Liver (tissue), 9 donors: ENCODE measurements around the gene ALKBH1. TPM values are rescaled to one million over a fixed set of nuclear protein-coding genes. Genes with fewer than 3 reads are reported as not detected.
"Not testable (repeated sequence)": the region's sequence is repeated elsewhere in the genome, so short reads cannot be mapped to it uniquely, and the experiment has no call there.

Source experiments
- DNase-seq: peaks from one replicate; pipeline ENCODE4 v3.0.0-alpha.2; 2017; ENCODE audit warnings: low spot score
- H3K27ac ChIP-seq, 2 donors: one replicate each; pipeline ENCODE4 v1.7.0; 2013; ENCODE audit warnings: inconsistent platforms in 2 of 2, low read length in 2 of 2, control low read depth in 1 of 2, low read depth in 1 of 2, mild to moderate bottlenecking in 1 of 2
- H3K27me3 ChIP-seq, 4 donors: one replicate each; pipeline versions ENCODE4 v1.6.1 to v1.7.0; 2013; ENCODE audit warnings: low read length in 3 of 4, inconsistent platforms in 1 of 4, mild to moderate bottlenecking in 1 of 4, moderate library complexity in 1 of 4; ENCODE audit not compliant: control insufficient read depth in 4 of 4, insufficient read depth in 4 of 4
- H3K36me3 ChIP-seq, 4 donors: one replicate each; pipeline versions ENCODE4 v1.6.1 to v1.7.0; 2013; ENCODE audit warnings: low read length in 3 of 4, mild to moderate bottlenecking in 3 of 4, low read depth in 1 of 4, moderate library complexity in 1 of 4; ENCODE audit not compliant: control insufficient read depth in 4 of 4, insufficient read depth in 3 of 4
- H3K4me1 ChIP-seq, 4 donors: one replicate each; pipeline versions ENCODE4 v1.6.1 to v1.7.0; 2013; ENCODE audit warnings: low read length in 3 of 4, mild to moderate bottlenecking in 3 of 4, moderate library complexity in 1 of 4; ENCODE audit not compliant: control insufficient read depth in 4 of 4, insufficient read depth in 4 of 4
- H3K4me3 ChIP-seq, 3 donors: one replicate each; pipeline versions ENCODE4 v1.6.1 to v1.7.0; 2013; ENCODE audit warnings: low read length in 3 of 3, control low read depth in 1 of 3, low read depth in 1 of 3, mild to moderate bottlenecking in 1 of 3
- H3K9ac ChIP-seq, 2 donors: one replicate each; pipeline ENCODE4 v1.7.0; 2013; ENCODE audit warnings: low read length in 2 of 2, mild to moderate bottlenecking in 2 of 2, moderate library complexity in 2 of 2, control low read depth in 1 of 2, low read depth in 1 of 2
- H3K9me3 ChIP-seq, 4 donors: one replicate each; pipeline versions ENCODE4 v1.6.1 to v1.7.0; 2013; ENCODE audit warnings: low read length in 3 of 4; ENCODE audit not compliant: control insufficient read depth in 4 of 4
- EGR1 ChIP-seq, 2 donors: IDR thresholded peaks; 2 replicates each; pipeline ENCODE4 v1.6.1; 2016 to 2018; ENCODE audit warnings: antibody characterized with exemption in 2 of 2, low read depth in 2 of 2
- FOXA1 ChIP-seq: IDR thresholded peaks from 2 replicates; pipeline ENCODE4 v1.6.1; 2016; ENCODE audit warnings: antibody characterized with exemption
- FOXA2 ChIP-seq: IDR thresholded peaks from 2 replicates; pipeline ENCODE4 v1.6.1; 2016; ENCODE audit warnings: antibody characterized with exemption
- GABPA ChIP-seq, 2 donors: IDR thresholded peaks in 1 of 2; conservative IDR thresholded peaks in 1 of 2; 2 replicates each; pipeline ENCODE4 v1.6.1; 2016; ENCODE audit warnings: antibody characterized with exemption in 2 of 2, mild to moderate bottlenecking in 1 of 2, moderate library complexity in 1 of 2
- HNF4G ChIP-seq: IDR thresholded peaks from 2 replicates; pipeline ENCODE4 v1.6.1; 2016; ENCODE audit warnings: antibody characterized with exemption
- NR2F2 ChIP-seq: IDR thresholded peaks from 2 replicates; pipeline ENCODE4 v1.6.1; 2016; ENCODE audit warnings: antibody characterized with exemption
- RAD21 ChIP-seq, 2 donors: IDR thresholded peaks; 2 replicates each; pipeline ENCODE4 v1.6.1; 2016; ENCODE audit warnings: antibody characterized with exemption in 2 of 2, mild to moderate bottlenecking in 2 of 2
- REST ChIP-seq: IDR thresholded peaks from 2 replicates; pipeline ENCODE4 v1.6.1; 2016; ENCODE audit warnings: antibody characterized with exemption, mild to moderate bottlenecking
- RXRA ChIP-seq, 2 donors: IDR thresholded peaks; 2 replicates each; pipeline ENCODE4 v1.6.1; 2017 to 2018; ENCODE audit warnings: antibody characterized with exemption in 2 of 2, mild to moderate bottlenecking in 1 of 2
- SP1 ChIP-seq: IDR thresholded peaks from 2 replicates; pipeline ENCODE4 v1.6.1; 2018; ENCODE audit warnings: antibody characterized with exemption, mild to moderate bottlenecking
- TAF1 ChIP-seq: conservative IDR thresholded peaks from 2 replicates; pipeline ENCODE4 v1.6.1; 2016; ENCODE audit warnings: antibody characterized with exemption, mild to moderate bottlenecking
- YY1 ChIP-seq: IDR thresholded peaks from 2 replicates; pipeline ENCODE4 v1.6.1; 2016; ENCODE audit warnings: antibody characterized with exemption, mild to moderate bottlenecking
- WGBS: extraction: QIAGEN DNeasy Blood & Tissue Kit; methylation state at CpG from one replicate; pipeline ENCODE4 v1.1.7; 2013; 5-methylcytosine and 5-hydroxymethylcytosine counted together
- polyA plus RNA-seq, 2 donors: library from polyadenylated mRNA; stranded (reverse) in 1 of 2; unstranded in 1 of 2; fragments of 200-250 nt in 1 of 2; fragments of >200 nt in 1 of 2; fragmentation: Nextera tagmentation in 1 of 2; extraction: Ambion mirVana in 1 of 2; gene quantifications; one replicate each; pipeline versions ENCODE4 v1.2.1 to v1.2.3, GENCODE V29; 2013 to 2015
- total RNA-seq, 2 donors: library from RNA; depleted of rRNA; stranded (reverse); fragments of >200 nt; gene quantifications; one replicate each; pipeline ENCODE4 v1.2.3, GENCODE V29; 2014
- TF ChIP-seq, protein P1 (sequence below): IDR thresholded peaks from 2 replicates; pipeline ENCODE4 v1.6.1; 2016; ENCODE audit warnings: antibody characterized with exemption
- TF ChIP-seq, protein P2 (sequence below): IDR thresholded peaks from 2 replicates; pipeline ENCODE4 v1.6.1; 2016; ENCODE audit warnings: antibody characterized with exemption
- TF ChIP-seq, protein P3 (sequence below): IDR thresholded peaks from 2 replicates; pipeline ENCODE4 v1.6.1; 2016; ENCODE audit warnings: antibody characterized with exemption
- donor health status: healthy.
- donor health status: healthy.
- donor health status: healthy.
- donor health status: healthy.
- donor health status: healthy.

The ALKBH1 gene
- total and polyA plus RNA-seq, 4 donors = 4.2 to 6.1 (median 5.0) TPM

GRCh38 chr14:77661562-77661961 lies 46.3 kb downstream of the ALKBH1 start:
- H3K27me3 ChIP-seq, H3K4me1 ChIP-seq, H3K9ac ChIP-seq, H3K36me3 ChIP-seq, H3K27ac ChIP-seq, H3K4me3 ChIP-seq, H3K9me3 ChIP-seq, DNase-seq: not testable (repeated sequence)
- WGBS = 76% methylated on average over 9 of the region's 9 CpGs

DNA sequence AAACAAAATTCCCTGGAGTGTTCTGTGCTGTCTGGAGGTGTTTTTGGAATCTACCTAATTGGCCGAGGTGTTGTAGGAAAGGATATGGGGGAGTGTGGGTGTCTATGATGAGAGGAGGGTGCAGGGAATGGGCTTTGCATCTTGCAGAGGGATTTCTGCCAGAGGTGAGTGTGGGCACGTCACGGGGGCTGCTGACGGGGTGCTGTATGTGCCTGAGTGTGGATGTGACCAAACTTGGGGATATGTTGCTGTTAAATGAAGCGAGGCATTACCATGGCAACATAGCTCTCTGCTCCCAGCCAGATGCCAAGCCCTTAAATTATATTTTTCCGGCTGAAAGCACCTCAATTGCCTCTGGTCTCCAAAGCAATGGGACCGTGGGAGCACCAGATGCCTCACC lies 47.1 kb downstream of the ALKBH1 start:
- H3K9me3 ChIP-seq = no peaks in the 10 kb centered on the region
- TF ChIP-seq TAF1 (no peak), EGR1 (IDR thresholded peaks at IDR 0.05; ENCODE audit: low read depth in 2 of 2) (no peak), GABPA (IDR thresholded peaks at IDR 0.05 in 1 of 2, conservative IDR thresholded peaks at IDR 0.05 in 1 of 2) (no peak), RAD21 (IDR thresholded peaks at IDR 0.05) (no peak), SP1 (no peak), HNF4G (no peak), YY1 (no peak), REST (no peak), RXRA (IDR thresholded peaks at IDR 0.05) (no peak)
- TF ChIP-seq, protein P1, sequence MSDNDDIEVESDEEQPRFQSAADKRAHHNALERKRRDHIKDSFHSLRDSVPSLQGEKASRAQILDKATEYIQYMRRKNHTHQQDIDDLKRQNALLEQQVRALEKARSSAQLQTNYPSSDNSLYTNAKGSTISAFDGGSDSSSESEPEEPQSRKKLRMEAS = no peak
- TF ChIP-seq, protein P2, sequence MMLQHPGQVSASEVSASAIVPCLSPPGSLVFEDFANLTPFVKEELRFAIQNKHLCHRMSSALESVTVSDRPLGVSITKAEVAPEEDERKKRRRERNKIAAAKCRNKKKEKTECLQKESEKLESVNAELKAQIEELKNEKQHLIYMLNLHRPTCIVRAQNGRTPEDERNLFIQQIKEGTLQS = no peak
- TF ChIP-seq, protein P3, sequence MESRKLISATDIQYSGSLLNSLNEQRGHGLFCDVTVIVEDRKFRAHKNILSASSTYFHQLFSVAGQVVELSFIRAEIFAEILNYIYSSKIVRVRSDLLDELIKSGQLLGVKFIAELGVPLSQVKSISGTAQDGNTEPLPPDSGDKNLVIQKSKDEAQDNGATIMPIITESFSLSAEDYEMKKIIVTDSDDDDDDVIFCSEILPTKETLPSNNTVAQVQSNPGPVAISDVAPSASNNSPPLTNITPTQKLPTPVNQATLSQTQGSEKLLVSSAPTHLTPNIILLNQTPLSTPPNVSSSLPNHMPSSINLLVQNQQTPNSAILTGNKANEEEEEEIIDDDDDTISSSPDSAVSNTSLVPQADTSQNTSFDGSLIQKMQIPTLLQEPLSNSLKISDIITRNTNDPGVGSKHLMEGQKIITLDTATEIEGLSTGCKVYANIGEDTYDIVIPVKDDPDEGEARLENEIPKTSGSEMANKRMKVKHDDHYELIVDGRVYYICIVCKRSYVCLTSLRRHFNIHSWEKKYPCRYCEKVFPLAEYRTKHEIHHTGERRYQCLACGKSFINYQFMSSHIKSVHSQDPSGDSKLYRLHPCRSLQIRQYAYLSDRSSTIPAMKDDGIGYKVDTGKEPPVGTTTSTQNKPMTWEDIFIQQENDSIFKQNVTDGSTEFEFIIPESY = no peak
- no peak overlapping the region for H3K9ac ChIP-seq
- H3K4me3 ChIP-seq = no peak overlapping the region
- no peak overlapping the region for H3K27ac ChIP-seq
- H3K4me1 ChIP-seq = peaks cover 0 to 4% (median 0%) of the 10 kb centered on the region in 4 donors
- no peaks in the 10 kb centered on the region for H3K36me3 ChIP-seq
- WGBS = 86% methylated on average over 7 of the region's 7 CpGs
- no peak for DNase-seq
- H3K27me3 ChIP-seq = no peaks in the 10 kb centered on the region

DNA sequence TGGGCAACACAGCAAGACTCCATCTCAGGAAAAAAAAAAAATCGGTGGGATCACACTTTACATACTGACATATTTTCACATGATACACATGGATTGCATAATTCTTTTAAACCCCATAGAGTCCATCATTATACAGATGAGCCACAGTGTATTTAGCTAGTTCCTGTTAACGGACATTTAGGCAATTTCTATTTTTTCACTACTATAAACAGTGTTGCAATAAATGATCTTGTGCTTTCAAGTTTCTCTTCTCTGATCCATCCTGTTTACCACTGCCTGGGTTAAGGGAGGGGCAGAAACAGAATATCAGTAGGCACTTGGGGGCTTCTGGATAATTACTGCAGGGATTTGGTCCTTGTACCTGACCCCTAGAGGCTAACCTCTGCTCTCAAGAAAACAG lies 48.0 kb downstream of the ALKBH1 start:
- H3K4me3 ChIP-seq = no peak overlapping the region
- no peaks in the 10 kb centered on the region for H3K9me3 ChIP-seq
- no peak overlapping the region for H3K9ac ChIP-seq
- H3K36me3 ChIP-seq = no peaks in the 10 kb centered on the region
- H3K27ac ChIP-seq = no peak overlapping the region
- 60% methylated on average over 2 of the region's 2 CpGs for WGBS
- no peaks in the 10 kb centered on the region for H3K27me3 ChIP-seq
- DNase-seq = no peak
- H3K4me1 ChIP-seq = peaks cover 0 to 4% (median 2%) of the 10 kb centered on the region in 4 donors
- TF ChIP-seq SP1 = no peak
- TF ChIP-seq FOXA1 = no peak
- no peak for TF ChIP-seq RAD21 (IDR thresholded peaks at IDR 0.05)
- no peak for TF ChIP-seq REST
- TF ChIP-seq NR2F2 = no peak
- TF ChIP-seq GABPA (IDR thresholded peaks at IDR 0.05 in 1 of 2, conservative IDR thresholded peaks at IDR 0.05 in 1 of 2) = no peak
- TF ChIP-seq, protein P2 = no peak
- no peak for TF ChIP-seq EGR1 (IDR thresholded peaks at IDR 0.05; ENCODE audit: low read depth in 2 of 2)
- TF ChIP-seq FOXA2 = no peak
- no peak for TF ChIP-seq RXRA (IDR thresholded peaks at IDR 0.05)
- TF ChIP-seq YY1 = no peak
- TF ChIP-seq, protein P3 = no peak
